Kidney (tissue), 14 donors: ENCODE measurements around the gene TMEM178B. TPM values are rescaled to one million over a fixed set of nuclear protein-coding genes. Genes with fewer than 3 reads are reported as not detected.
"Not testable (repeated sequence)": the region's sequence is repeated elsewhere in the genome, so short reads cannot be mapped to it uniquely, and the experiment has no call there.

ENCODE experiments used
- DNase-seq, 5 donors: peaks; one replicate each; pipeline ENCODE4 v3.0.0-alpha.2; 2013 to 2020
- FAIRE-seq: peaks from 2 replicates; lab custom pipeline; 2012; peaks lifted over from hg19 to GRCh38; lab: Jason Lieb, UNC
- H3K27ac ChIP-seq, 2 donors: one replicate each; pipeline ENCODE4 v1.7.0; 2013; ENCODE audit warnings: low read depth in 2 of 2, low read length in 2 of 2, inconsistent platforms in 1 of 2
- H3K27me3 ChIP-seq: one replicate; pipeline ENCODE4 v1.7.1; 2013; ENCODE audit warnings: low read length, inconsistent platforms; ENCODE audit not compliant: control insufficient read depth, insufficient read depth
- H3K36me3 ChIP-seq, 3 donors: one replicate each; pipeline versions ENCODE4 v1.7.0 to v1.7.1; 2013; ENCODE audit warnings: low read length in 3 of 3, control low read depth in 1 of 3, inconsistent platforms in 1 of 3; ENCODE audit not compliant: insufficient read depth in 3 of 3, control insufficient read depth in 2 of 3
- H3K4me1 ChIP-seq, 3 donors: one replicate each; pipeline versions ENCODE4 v1.7.0 to v1.7.1; 2013; ENCODE audit warnings: low read length in 3 of 3, inconsistent platforms in 1 of 3, low read depth in 1 of 3; ENCODE audit not compliant: control insufficient read depth in 2 of 3, insufficient read depth in 2 of 3
- H3K4me3 ChIP-seq, 3 donors: one replicate each; pipeline versions ENCODE4 v1.7.0 to v1.8.1; 2013; ENCODE audit warnings: low read length in 3 of 3, control low read depth in 1 of 3, inconsistent platforms in 1 of 3
- H3K9ac ChIP-seq, 3 donors: one replicate each; pipeline versions ENCODE4 v1.7.0 to v1.7.1; 2013; ENCODE audit warnings: low read length in 3 of 3, control low read depth in 1 of 3, inconsistent platforms in 1 of 3
- H3K9me3 ChIP-seq, 3 donors: one replicate each; pipeline versions ENCODE4 v1.7.0 to v1.7.1; 2013; ENCODE audit warnings: low read length in 3 of 3, control low read depth in 1 of 3, inconsistent platforms in 1 of 3; ENCODE audit not compliant: control insufficient read depth in 2 of 3, insufficient read depth in 1 of 3
- CTCF ChIP-seq: IDR thresholded peaks from 3 replicates; pipeline ENCODE4 v1.5.1; 2012; ENCODE audit warnings: mild to moderate bottlenecking, moderate library complexity, borderline replicate concordance; ENCODE audit not compliant: insufficient read depth; ENCODE audit errors: extremely low read depth
- intact Hi-C: fragments of 100-400 bp; cut with DNase I; formaldehyde crosslinking; loops from one replicate; pipeline ENCODE4 v1.11.1; 2022
- polyA plus RNA-seq: library from polyadenylated mRNA; stranded (reverse); fragments of 350-450 nt; fragmentation: Illumina TruSeq; extraction: RNeasy Lipid Tissue Mini Kit (QIAGEN cat#74804); gene quantifications from one replicate; pipeline ENCODE4 v1.2.3, GENCODE V29; 2014; ENCODE audit warnings: low read depth, low replicate concordance; ENCODE audit not compliant: insufficient read depth
- total RNA-seq: library from RNA; stranded (reverse); fragmentation: NEBNext Ultra II Directional; extraction: Animal tissue kit (Norgen Biotek cat#: 25700); gene quantifications from one replicate; pipeline ENCODE4 v1.2.1, GENCODE V29; 2021
- donor health status: control.
- donor health status: control.
- donor health status: control.
- donor health status: control.
- donor health status: control.
- donor health status: DM: yes; HTN: yes; CAD: no.
- donor health status: Normal renal cell carcinoma (clear cell type).

Gene TMEM178B
- total and polyA plus RNA-seq, 2 donors from 2014 or later = 0.58 to 20.0 TPM

- Histone ChIP-seq H3K27me3 (peaks cover 23% of the 10 kb centered on the region), H3K4me1 (peaks cover 0 to 17% (median 0%) of the 10 kb centered on the region in 3 donors), H3K9me3 (no peaks in the 10 kb centered on the region), H3K9ac (no peak overlapping the region), H3K4me3 (no peak overlapping the region), H3K27ac (no peak overlapping the region), H3K36me3 (no peaks in the 10 kb centered on the region)
- TF ChIP-seq CTCF = no peak
- no peak for FAIRE-seq
- peak in 3 of 5 donors; percentile 21 to 25 (median 23) for DNase-seq
- intact Hi-C loops = no loop called here
These were observed 2.5 kb downstream of the TMEM178B start for GRCh38 chr7:141076377-141076776.

GRCh38 chr7:141079219-141079618 is 5.4 kb downstream of the TMEM178B start:
- H3K4me1 ChIP-seq = peaks cover 0 to under 1% (median 0%) of the 10 kb centered on the region in 3 donors
- H3K27ac ChIP-seq = no peak overlapping the region
- no peak overlapping the region for H3K4me3 ChIP-seq
- H3K9me3 ChIP-seq = no peaks in the 10 kb centered on the region
- no peak overlapping the region for H3K9ac ChIP-seq
- TF ChIP-seq CTCF = no peak
- H3K36me3 ChIP-seq = no peaks in the 10 kb centered on the region
- intact Hi-C loops = no loop called here
- FAIRE-seq (no peak), DNase-seq (peak in 2 of 5 donors; percentile 3 to 8)
- peaks cover 16% of the 10 kb centered on the region for H3K27me3 ChIP-seq

GRCh38 chr7:141089490-141089889 is 15.6 kb downstream of the TMEM178B start:
- FAIRE-seq, intact Hi-C loops, H3K27ac ChIP-seq, H3K9me3 ChIP-seq, DNase-seq, H3K4me3 ChIP-seq, H3K9ac ChIP-seq, H3K36me3 ChIP-seq, H3K27me3 ChIP-seq, H3K4me1 ChIP-seq: not testable (repeated sequence)

GRCh38 chr7:141094336-141095070 is 20.6 kb downstream of the TMEM178B start:
- intact Hi-C loops = no loop called here
- Histone ChIP-seq H3K9ac (no peak overlapping the region), H3K9me3 (no peaks in the 10 kb centered on the region), H3K4me3 (no peak overlapping the region), H3K36me3 (no peaks in the 10 kb centered on the region), H3K27ac (no peak overlapping the region), H3K27me3 (no peaks in the 10 kb centered on the region), H3K4me1 (no peaks in the 10 kb centered on the region)
- FAIRE-seq = no peak
- TF ChIP-seq CTCF = no peak
- DNase-seq = no peak
